Calu3 (cell line): ENCODE data around the gene MBP. TPM values are rescaled to one million over a fixed set of nuclear protein-coding genes. Genes with fewer than 3 reads are reported as not detected.

ENCODE experiments used
- BruUV-seq: library from RNA; stranded (reverse); fragments of 400-500 nt; replicated peaks from 2 replicates; lab custom pipeline; 2021; lab: Mats Ljungman, UMichigan
- CTCF ChIA-PET: fragments of 300-600 bp; sonication (Branson Sonifier 250); formaldehyde crosslinking; loops from one replicate; lab custom pipeline; 2022; ENCODE audit warnings: antibody characterized with exemption; lab: Charles Lee
- DNase-seq: peaks from one replicate; pipeline ENCODE4 v3.0.0; 2022
- H3K27ac Mint-ChIP-seq: one replicate; pipeline ENCODE4 v1.8.0; 2022; ENCODE audit warnings: mixed read lengths; ENCODE audit not compliant: unreplicated experiment
- H3K27me3 Mint-ChIP-seq: one replicate; pipeline ENCODE4 v1.8.0; 2022; ENCODE audit warnings: mixed read lengths; ENCODE audit not compliant: unreplicated experiment
- H3K36me3 Mint-ChIP-seq: one replicate; pipeline ENCODE4 v1.8.0; 2022; ENCODE audit warnings: mild to moderate bottlenecking, moderate library complexity, mixed read lengths; ENCODE audit not compliant: insufficient read depth, unreplicated experiment
- H3K4me1 Mint-ChIP-seq: one replicate; pipeline ENCODE4 v1.8.0; 2022; ENCODE audit warnings: mild to moderate bottlenecking, low read depth, mixed read lengths; ENCODE audit not compliant: unreplicated experiment
- H3K4me3 Mint-ChIP-seq: one replicate; pipeline ENCODE4 v1.8.0; 2022; ENCODE audit warnings: mild to moderate bottlenecking, low read depth, moderate library complexity, mixed read lengths; ENCODE audit not compliant: unreplicated experiment
- H3K9me3 Mint-ChIP-seq: one replicate; pipeline ENCODE4 v1.8.0; 2022; ENCODE audit warnings: low read depth, mixed read lengths; ENCODE audit not compliant: unreplicated experiment
- intact Hi-C: fragments of 100-400 bp; cut with micrococcal nuclease; formaldehyde crosslinking; loops from one replicate; pipeline ENCODE4 v1.10.0; 2022; ENCODE audit not compliant: unreplicated experiment
- total RNA-seq: library from RNA; stranded (reverse); gene quantifications from 2 replicates; pipeline ENCODE4 v1.2.3, GENCODE V29; 2022
- TF ChIP-seq, protein P1 (sequence below): fragments of 200-600 bp; IDR thresholded peaks from one replicate; pipeline ENCODE4 v1.8.0; 2022; ENCODE audit warnings: antibody characterized with exemption; ENCODE audit not compliant: unreplicated experiment

Gene MBP
- total RNA-seq, 1 experiment from 2014 or later, result 221 TPM

DNA sequence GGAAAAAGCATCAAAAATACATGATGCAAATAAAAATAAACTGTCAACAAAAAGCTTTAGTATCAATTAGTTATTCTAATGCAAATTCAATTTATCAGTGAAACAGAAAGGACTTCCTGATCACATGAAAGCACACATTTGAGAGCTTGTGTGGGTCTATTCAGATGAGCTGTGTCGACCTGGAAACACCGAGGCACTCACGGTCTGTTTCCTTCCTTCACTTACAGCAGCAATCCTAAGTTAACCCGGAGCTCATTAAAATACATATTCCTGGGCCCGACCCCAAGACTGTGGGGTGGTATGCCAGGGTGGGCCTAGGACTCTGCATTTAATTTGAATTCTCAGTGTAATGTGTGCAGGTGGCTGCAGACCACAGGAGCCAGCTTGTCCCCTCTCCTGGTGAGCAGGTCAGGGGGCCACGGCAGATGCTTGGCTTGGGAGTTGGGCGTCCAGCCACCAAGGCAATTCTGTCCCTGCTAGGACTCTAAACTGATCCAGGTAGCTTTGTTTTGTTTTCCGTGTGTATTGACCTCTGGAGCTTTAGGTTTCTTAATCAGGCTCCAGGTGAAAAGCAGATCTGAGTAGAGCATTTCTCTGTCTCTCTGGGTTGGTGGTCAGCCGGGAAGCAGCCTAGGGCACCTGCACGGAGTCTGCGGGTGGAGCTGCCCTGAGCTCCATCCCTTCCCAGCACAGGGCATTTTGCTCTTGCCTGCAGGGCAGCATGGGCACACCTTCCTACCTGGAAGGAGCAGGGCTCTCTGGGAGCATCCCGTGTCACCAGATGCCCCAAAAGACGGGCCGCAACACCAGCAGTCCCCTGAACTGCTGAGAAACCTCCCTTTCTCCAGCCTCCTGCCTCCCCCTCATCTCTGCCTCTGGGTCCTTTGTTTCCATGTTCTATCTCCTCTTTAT is 9.0 kb downstream of the MBP start:
- DNase-seq, result no peak
- Mint-ChIP-seq H3K27me3 (no peaks in the 10 kb centered on the region), H3K36me3 (peaks cover 69% of the 10 kb centered on the region), H3K4me1 (peaks cover 87% of the 10 kb centered on the region), H3K27ac (peak overlapping the region; percentile 72), H3K4me3 (peak overlapping the region; percentile 46), H3K9me3 (peaks cover 2% of the 10 kb centered on the region)
- CTCF ChIA-PET, result interaction anchor here (0.7 to 4.9 kb wide), 8 partner anchors 8 to 88 kb away, joined by 3 to 29 read pairs (median 4); partner anchors contain the start of gene MBP
- BruUV-seq, result no TSS peak
- TF ChIP-seq, protein P1, sequence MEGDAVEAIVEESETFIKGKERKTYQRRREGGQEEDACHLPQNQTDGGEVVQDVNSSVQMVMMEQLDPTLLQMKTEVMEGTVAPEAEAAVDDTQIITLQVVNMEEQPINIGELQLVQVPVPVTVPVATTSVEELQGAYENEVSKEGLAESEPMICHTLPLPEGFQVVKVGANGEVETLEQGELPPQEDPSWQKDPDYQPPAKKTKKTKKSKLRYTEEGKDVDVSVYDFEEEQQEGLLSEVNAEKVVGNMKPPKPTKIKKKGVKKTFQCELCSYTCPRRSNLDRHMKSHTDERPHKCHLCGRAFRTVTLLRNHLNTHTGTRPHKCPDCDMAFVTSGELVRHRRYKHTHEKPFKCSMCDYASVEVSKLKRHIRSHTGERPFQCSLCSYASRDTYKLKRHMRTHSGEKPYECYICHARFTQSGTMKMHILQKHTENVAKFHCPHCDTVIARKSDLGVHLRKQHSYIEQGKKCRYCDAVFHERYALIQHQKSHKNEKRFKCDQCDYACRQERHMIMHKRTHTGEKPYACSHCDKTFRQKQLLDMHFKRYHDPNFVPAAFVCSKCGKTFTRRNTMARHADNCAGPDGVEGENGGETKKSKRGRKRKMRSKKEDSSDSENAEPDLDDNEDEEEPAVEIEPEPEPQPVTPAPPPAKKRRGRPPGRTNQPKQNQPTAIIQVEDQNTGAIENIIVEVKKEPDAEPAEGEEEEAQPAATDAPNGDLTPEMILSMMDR, result no peak
- intact Hi-C loops, result no loop called here

DNA sequence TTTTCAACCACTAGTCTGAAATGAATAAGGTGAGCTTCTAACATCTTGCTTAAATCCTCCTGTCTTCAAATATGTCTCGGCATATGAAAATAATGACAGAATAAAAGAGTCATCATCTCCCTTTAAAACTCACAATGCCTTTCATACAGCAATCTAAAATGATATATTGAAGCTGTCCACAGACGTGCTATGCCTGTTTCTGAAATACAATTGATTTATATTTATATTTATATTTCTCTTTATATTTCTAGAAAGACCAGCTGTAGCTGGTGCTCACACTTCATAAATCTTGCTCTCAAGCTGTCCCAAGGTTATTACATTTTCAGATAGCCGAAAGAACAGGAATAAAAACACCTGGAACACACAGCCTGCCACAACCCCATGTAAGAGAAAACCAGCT is 11.1 kb downstream of the MBP start:
- Mint-ChIP-seq H3K27me3 (no peaks in the 10 kb centered on the region), H3K9me3 (peaks cover 4% of the 10 kb centered on the region), H3K36me3 (peaks cover 64% of the 10 kb centered on the region), H3K4me3 (no peak overlapping the region), H3K4me1 (peaks cover 70% of the 10 kb centered on the region), H3K27ac (peak overlapping the region; percentile 37)
- BruUV-seq, result no TSS peak
- intact Hi-C loops, result no loop called here
- TF ChIP-seq, protein P1, result no peak
- CTCF ChIA-PET, result interaction anchor here (1.0 to 4.9 kb wide), 2 partner anchors 10 to 20 kb away, joined by 6 to 29 read pairs; partner anchors contain the start of gene MBP
- DNase-seq, result no peak

DNA sequence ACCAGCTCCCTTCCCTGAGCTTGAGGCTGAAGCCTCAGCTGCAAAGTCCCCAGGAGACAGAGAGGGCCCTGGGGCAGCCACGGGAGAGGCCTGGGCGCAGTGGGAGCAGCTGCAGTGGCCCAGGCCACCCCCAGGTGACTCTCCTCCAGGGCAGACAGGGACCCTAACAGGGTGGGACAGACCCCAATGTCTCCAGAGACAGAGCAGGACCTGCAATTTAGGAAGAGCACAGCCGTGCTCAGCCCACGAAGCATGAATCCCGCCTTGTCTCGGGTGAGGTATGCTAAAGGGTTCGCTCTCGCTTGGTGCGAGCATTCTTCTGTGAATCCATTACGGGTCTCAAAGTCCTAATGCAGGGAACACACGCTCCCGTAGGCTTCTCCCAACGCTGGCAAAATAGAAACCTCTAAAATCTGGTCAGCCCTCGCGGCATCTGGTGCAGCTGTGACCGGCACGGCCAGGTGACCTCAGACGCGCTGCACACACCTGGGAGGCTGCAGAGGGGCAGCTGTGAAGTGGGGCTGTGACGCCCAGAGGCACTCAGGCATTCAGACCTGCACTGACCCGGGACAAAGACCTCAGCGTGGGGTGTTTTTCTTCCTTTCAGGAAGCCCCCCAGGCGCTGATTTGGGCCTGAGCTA is 12.6 kb downstream of the MBP start:
- TF ChIP-seq, protein P1, result no peak
- peaks cover 77% of the 10 kb centered on the region for H3K36me3 Mint-ChIP-seq
- no TSS peak for BruUV-seq
- H3K4me1 Mint-ChIP-seq, result peaks cover 70% of the 10 kb centered on the region
- no peak for DNase-seq
- peaks cover 6% of the 10 kb centered on the region for H3K9me3 Mint-ChIP-seq
- H3K4me3 Mint-ChIP-seq, result no peak overlapping the region
- intact Hi-C loops, result no loop called here
- no peaks in the 10 kb centered on the region for H3K27me3 Mint-ChIP-seq
- H3K27ac Mint-ChIP-seq, result no peak overlapping the region
- CTCF ChIA-PET, result interaction anchor here (0.6 to 4.9 kb wide), 4 partner anchors 8 to 121 kb away, joined by 3 to 29 read pairs (median 5); partner anchors contain the start of gene MBP

DNA sequence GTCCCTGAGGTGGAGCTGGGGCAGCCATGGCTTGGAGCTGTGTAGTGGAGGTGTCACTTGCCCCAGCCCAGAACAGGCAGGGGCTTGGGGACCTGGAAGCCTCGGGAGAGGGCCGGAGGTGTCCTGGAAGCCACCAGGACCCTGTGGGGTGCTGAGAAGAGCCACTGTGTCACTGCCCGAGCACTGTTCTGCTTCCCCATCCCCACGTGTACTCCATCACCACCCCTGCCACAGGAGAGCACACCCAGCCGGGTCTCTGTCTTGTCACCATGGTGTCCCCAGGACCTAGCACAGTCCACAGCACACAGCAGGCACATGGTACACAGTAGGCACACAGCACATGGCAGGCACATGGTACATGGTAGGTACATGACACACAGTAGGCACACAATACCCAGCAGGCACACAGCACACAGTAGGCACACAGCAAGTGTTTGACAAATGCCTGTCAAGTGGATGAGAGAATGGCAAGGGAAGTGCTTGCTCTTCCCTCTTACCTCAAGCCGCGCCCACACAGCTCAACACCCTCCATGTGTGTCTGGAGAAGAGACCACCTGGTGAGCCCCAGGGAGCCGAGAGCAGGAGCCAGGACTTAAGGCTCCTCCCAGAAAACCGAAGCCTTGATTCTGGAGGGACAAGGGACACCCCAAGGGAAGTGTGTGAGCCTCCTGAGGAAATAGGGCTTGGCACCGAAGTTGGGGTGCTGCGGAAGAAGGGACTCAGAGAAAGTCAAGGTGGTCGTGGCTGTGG is 13.3 kb downstream of the MBP start:
- peak overlapping the region; percentile 46 for H3K27ac Mint-ChIP-seq
- H3K36me3 Mint-ChIP-seq, result peaks cover 81% of the 10 kb centered on the region
- CTCF ChIA-PET, result interaction anchor here (0.6 to 1.4 kb wide), 3 partner anchors 9 to 120 kb away, joined by 3 to 7 read pairs (median 3); no protein-coding TSS in a partner anchor
- H3K27me3 Mint-ChIP-seq, result no peaks in the 10 kb centered on the region
- DNase-seq, result no peak
- H3K9me3 Mint-ChIP-seq, result peaks cover 6% of the 10 kb centered on the region
- TF ChIP-seq, protein P1, result no peak
- intact Hi-C loops, result no loop called here
- H3K4me3 Mint-ChIP-seq, result no peak overlapping the region
- BruUV-seq, result no TSS peak
- H3K4me1 Mint-ChIP-seq, result peaks cover 70% of the 10 kb centered on the region
